A172 (cell line): ENCODE data around the gene PHF24. TPM values are rescaled to one million over a fixed set of nuclear protein-coding genes. Genes with fewer than 3 reads are reported as not detected.
"Not testable (repeated sequence)": the region's sequence is repeated elsewhere in the genome, so short reads cannot be mapped to it uniquely, and the experiment has no call there.

Experiments
- DNase-seq: peaks from one replicate; pipeline ENCODE4 v3.0.0-alpha.2; 2015; ENCODE audit warnings: low spot score
- total RNA-seq: library from RNA; depleted of rRNA; stranded (reverse); fragments of >200 nt; shearing (Covaris generic); gene quantifications from 2 replicates; pipeline ENCODE4 v1.2.3, GENCODE V29; 2014; rRNA removed

The PHF24 gene
- total RNA-seq, 1 experiment from 2014 or later = not detected

DNA sequence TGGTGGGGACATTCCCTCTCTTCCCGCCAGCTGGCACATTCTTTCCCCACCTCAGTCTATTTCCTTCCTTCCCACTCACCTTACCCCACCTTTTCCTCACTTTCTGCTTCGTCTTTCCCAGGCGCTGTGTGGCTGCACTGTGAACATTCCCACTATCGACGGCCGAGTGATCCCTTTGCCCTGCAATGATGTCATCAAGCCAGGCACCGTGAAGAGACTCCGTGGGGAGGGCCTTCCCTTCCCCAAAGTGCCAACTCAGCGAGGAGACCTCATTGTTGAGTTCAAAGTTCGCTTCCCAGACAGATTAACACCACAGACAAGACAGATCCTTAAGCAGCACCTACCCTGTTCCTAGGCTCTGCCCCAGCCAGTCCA, 38.8 kb downstream of the PHF24 start:
- no peak for DNase-seq

DNA sequence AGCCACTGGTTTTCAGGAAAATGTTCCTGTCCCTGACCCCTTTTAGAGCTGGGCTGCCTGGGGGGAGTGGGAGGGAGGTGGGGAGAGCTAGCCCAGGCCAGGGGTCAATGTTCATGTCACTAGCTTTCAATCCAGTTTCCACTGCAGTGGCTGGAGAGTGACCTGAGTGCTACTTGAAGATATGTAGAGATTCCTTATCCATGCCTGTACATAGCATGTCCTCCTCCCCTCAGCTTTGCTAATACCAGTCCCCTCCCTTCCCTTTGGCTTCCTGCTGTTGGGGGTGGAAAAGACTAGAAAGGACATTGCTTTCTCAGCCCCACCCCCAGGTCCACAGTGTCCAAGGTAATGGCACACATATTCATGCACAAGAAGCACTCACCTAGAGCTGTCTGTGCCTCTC, 39.3 kb downstream of the PHF24 start:
- DNase-seq = no peak

DNA sequence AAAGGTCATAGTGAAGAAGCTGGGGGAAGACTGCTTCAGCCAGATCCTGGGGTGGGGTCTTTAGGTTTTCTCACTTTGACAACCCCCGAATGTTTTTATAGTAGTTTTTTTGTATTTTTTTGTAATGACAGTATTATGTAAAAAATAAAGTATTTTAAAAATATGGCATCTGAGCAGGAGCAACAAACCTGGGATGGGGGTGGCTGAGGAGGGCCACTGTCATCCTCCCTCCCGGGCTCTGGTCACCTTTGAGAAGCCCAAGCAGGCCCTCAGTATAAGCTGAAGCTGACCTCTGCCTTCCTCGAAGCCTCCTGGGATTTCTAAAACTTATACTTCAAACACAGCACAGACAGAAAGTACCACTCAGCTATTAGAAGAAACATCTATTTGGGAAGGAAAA, 40.2 kb downstream of the PHF24 start:
- DNase-seq = no peak

- DNase-seq = no peak
Observed at GRCh38 chr9:34999576-34999975, 41.5 kb downstream of the PHF24 start.

GRCh38 chr9:35000535-35001284, 42.6 kb downstream of the PHF24 start:
- peak; percentile 31 for DNase-seq

DNA sequence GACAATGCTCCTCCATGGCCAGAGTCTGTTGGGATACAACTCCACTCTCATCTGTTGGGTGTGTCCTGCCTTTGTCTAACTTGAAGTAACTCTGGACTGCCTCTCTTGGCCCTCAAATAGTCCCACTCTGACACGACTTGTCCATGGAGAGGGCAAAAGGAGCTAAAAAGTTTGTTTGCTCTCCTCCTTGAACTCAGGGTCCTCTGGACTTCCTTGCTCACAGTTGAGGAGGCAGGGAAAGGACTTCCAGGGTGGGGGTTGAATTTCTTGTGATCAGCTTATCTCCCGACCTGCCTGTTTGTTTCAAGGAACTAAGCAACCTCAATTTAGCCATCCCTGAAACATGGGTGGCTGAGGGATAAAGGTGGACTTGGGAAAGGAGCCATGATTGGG, 43.2 kb downstream of the PHF24 start:
- DNase-seq = no peak

DNA sequence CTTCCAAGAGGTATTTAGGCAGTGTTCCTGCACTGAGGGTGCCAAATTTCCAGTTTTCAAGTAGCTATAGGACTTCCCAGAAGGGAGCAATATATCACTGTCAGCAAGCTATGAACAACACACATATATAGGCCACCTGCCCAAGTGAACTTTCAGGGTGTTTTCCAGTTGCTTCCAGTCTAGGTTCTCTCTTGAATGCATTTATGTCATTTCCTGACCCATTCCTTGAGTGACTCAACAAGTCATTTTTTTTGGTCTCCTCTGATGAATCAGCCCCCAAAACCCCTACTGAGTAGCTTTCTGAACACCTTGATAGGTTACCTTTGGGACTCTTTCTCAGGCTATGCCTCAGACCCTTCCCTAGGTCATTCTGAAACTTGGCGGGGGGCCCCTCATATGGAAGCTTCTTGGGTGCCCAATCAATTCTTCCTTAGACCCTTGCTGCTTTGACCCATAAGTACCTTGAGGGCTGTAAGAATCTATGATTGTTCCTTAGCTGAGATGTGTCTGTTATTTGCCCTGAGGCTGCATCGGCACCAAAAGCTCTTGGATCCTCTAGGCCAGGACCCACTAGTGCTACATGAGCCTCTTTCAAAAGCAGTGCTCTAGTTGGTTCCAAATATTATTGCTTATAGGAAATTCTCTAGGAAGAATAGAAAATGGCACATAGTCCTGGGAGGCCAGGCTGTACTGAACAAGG, 43.9 kb downstream of the PHF24 start:
- DNase-seq = peak; percentile 45

DNA sequence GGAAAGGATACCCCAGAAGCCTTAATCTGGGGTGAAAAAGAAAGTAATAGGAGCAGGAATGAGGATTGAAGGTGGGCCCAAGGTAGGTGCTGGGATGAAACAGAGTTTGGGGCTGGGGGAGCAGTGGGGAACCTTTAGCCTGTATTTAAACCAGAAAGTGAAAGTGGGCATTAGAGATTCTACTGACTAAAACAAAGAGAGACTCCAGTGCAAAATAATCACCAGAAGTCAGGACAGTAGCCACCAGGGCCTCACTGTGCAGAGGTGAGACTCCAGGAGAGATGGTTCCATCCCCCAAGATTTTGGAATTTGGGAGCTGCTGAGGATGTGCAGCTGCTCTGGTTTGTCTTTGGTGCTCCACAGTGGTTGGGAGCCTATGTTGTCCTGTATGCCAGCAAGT, 44.5 kb downstream of the PHF24 start:
- DNase-seq = no peak

GRCh38 chr9:35004299-35004698, 46.2 kb downstream of the PHF24 start:
- DNase-seq = not testable (repeated sequence)

DNA sequence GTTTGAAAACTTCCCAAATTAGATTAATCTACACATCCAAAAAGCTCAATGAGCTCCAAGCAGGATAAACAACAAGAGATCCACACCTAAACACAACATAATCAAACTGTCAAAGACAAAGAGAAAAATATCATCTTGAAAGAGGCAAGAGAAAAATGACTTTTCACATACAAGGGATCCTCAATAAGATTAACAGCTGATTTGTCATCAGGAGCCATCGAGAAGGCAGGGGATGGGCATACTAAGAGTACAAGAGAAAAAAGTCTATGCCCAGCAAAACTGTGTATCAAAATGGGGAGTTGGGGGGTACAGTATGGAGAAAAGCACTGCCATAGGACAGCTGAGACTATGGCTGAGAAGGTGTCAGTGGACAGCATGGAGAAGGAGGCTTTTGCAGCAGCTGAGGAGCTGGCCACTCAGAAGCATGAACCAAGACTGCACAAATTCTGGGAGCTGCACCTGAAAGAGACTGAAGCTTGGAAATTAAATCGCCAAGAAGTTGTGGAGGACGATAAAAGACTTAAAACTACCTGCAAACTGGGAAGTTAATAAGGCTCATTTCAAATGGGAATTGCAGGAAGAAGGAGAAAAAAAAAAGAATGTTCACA, 52.4 kb downstream of the PHF24 start:
- no peak for DNase-seq

- no peak for DNase-seq
Observed at GRCh38 chr9:35014517-35014916, 56.4 kb downstream of the PHF24 start.

DNA sequence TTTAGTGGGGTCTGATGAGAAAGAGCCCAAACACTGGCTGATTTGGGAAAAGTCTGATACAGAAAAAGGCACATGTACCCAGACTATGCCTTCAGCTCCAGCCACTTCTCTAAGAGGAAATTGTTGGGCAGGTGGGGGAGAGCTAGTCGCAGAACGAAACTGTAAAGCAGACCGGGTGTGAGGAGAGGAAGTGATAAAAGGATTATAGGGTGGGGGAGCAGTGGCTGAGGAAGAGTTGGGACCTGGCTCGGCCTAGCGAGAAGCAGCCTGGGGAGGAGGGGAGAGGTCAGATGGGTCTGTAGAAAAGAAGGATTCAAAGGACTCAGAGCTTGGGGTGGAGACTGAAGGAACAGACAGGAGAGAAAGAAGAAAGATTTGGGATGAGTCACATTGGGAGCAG, 65.4 kb downstream of the PHF24 start:
- not testable (repeated sequence) for DNase-seq

GRCh38 chr9:35026671-35027070, 68.6 kb downstream of the PHF24 start:
- no peak for DNase-seq

GRCh38 chr9:35027374-35027773, 69.3 kb downstream of the PHF24 start:
- no peak for DNase-seq

- no peak for DNase-seq
Observed at GRCh38 chr9:35027860-35028259, 69.8 kb downstream of the PHF24 start.

DNA sequence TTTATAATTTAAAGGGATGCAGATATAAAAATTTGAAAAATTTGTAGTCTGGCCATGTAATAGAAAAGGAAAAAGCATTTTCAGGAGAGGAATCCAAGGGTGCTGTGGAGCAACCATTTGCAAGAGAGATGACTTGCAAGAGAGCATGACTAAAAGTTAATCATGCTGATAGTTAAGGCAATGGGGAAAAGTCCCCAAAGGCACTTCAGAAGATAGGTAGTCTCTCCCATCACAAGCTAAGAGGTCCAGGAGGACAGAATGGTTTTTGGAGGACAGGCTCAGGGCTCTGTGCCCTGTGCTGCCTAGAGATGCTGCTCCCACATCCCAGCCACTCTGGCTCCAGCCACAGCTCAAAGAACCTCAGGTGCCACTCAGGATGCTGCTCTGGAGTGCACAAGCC, 70.3 kb downstream of the PHF24 start:
- no peak for DNase-seq

GRCh38 chr9:35029241-35029640, 71.2 kb downstream of the PHF24 start:
- no peak for DNase-seq

DNA sequence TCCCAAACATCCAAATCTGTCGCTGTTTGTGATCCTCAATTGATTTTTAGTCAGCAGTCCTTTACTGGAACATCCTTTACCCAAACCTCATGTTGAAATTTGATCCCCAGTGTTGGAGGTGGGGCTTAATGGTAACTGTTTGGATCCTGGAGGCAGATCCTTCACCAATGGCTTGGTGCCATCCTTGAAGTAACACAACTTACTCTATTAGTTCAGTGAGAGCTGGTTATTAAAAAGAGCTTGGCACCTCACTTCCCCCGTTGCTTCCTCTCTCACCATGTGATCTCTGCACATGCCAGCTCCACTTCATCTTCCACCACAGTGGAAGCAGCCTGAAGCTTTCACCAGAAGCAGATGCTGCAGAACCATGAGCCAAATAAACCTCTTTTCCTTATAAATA, 71.8 kb downstream of the PHF24 start:
- DNase-seq = no peak

Other genes starting within 250 kb of the PHF24 start
- not detected in 2 replicates for gene CCL21, start 248.1 kb upstream of the PHF24 start, total RNA-seq
- 3.3 and 6.7 TPM in 2 replicates for gene DNAJB5, start 31.5 kb downstream of the PHF24 start, total RNA-seq
- gene VCP, start 114.3 kb downstream of the PHF24 start, total RNA-seq = 346 and 386 TPM in 2 replicates
- 46.1 and 73.2 TPM in 2 replicates for gene FANCG, start 121.7 kb downstream of the PHF24 start, total RNA-seq
- 16.6 and 20.8 TPM in 2 replicates for gene PIGO, start 138.3 kb downstream of the PHF24 start, total RNA-seq
- gene STOML2, start 144.8 kb downstream of the PHF24 start, total RNA-seq = 102 and 110 TPM in 2 replicates
- gene ATOSB, start 157.6 kb downstream of the PHF24 start, total RNA-seq = 20.3 and 26.3 TPM in 2 replicates
- 6.7 and 7.5 TPM in 2 replicates for gene UNC13B, start 203.7 kb downstream of the PHF24 start, total RNA-seq